ENCODE measurements around the gene NAT10. TPM values are rescaled to one million over a fixed set of nuclear protein-coding genes. Genes with fewer than 3 reads are reported as not detected.

The NAT10 gene
- total RNA-seq, 1 experiment from 2014 or later, result 91.4 TPM

DNA sequence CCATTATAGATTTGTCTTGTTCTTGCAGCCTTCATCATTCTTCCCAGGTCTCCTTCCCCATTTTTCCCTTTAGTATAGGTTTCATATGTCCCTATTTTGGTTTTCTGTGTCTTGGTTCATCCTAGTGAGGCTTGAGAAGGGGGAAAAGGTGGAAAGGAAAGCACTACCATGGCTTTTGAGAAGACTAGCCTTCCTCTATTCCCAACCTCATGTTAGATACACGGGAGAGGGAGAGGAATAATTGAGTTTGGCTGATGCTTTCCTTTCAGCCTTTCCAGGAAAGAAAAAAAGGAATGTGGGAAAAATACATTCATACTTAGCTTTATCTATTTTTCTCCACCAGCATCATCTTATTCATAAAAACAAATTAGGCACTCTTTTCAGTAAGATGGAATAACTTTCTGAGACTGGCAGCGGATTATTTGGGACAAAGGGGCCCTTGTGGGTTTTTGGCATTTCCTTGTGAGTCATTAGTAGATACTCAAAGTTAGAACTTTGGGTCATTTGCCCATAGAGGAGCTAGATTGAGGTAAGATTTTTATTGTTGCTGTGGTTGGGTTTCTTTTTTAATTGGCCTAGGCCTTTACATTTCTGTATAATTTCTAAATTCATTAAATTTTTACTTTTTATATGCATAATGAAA is 30.1 kb upstream of the NAT10 start:
- no peak for DNase-seq
- CTCF ChIA-PET, result no interaction called here
- Histone ChIP-seq H3K27me3 (replicated peaks; ENCODE audit: control insufficient read depth, insufficient read depth, low read length) (no peaks in the 10 kb centered on the region), H3K36me3 (ENCODE audit: control insufficient read depth, insufficient read depth, low read length) (peaks cover 3% of the 10 kb centered on the region), H3K4me3 (ENCODE audit: low read depth, low read length) (no peak overlapping the region), H3K9me3 (no peaks in the 10 kb centered on the region), H3K4me1 (no peaks in the 10 kb centered on the region)
- intact Hi-C loops (cut with micrococcal nuclease; ENCODE audit: unreplicated experiment), result no loop called here
- peaks cover 85% of the 10 kb centered on the region for H3K36me3 Mint-ChIP-seq (ENCODE audit: insufficient read depth, unreplicated experiment)
- no peaks in the 10 kb centered on the region for H3K27me3 Mint-ChIP-seq (ENCODE audit: insufficient read depth, unreplicated experiment)
- no peak overlapping the region for H3K4me3 Mint-ChIP-seq (ENCODE audit: unreplicated experiment)
- H3K27ac Mint-ChIP-seq (ENCODE audit: unreplicated experiment), result no peak overlapping the region
- no TSS peak for BruUV-seq (replicated peaks)
- POLR2A ChIA-PET, result no interaction called here
- TF ChIP-seq, protein P1, sequence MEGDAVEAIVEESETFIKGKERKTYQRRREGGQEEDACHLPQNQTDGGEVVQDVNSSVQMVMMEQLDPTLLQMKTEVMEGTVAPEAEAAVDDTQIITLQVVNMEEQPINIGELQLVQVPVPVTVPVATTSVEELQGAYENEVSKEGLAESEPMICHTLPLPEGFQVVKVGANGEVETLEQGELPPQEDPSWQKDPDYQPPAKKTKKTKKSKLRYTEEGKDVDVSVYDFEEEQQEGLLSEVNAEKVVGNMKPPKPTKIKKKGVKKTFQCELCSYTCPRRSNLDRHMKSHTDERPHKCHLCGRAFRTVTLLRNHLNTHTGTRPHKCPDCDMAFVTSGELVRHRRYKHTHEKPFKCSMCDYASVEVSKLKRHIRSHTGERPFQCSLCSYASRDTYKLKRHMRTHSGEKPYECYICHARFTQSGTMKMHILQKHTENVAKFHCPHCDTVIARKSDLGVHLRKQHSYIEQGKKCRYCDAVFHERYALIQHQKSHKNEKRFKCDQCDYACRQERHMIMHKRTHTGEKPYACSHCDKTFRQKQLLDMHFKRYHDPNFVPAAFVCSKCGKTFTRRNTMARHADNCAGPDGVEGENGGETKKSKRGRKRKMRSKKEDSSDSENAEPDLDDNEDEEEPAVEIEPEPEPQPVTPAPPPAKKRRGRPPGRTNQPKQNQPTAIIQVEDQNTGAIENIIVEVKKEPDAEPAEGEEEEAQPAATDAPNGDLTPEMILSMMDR (IDR thresholded peaks at IDR 0.05; ENCODE audit: insufficient read depth in 1 of 2, low read depth in 1 of 2, low read length in 1 of 2, severe bottlenecking in 1 of 2, unreplicated experiment in 1 of 2), result no peak
- H3K4me1 Mint-ChIP-seq (ENCODE audit: low read depth, unreplicated experiment), result peaks cover 7% of the 10 kb centered on the region
- no peaks in the 10 kb centered on the region for H3K9me3 Mint-ChIP-seq (ENCODE audit: unreplicated experiment)

GRCh38 chr11:34080609-34081008 is 24.8 kb upstream of the NAT10 start:
- Histone ChIP-seq H3K9me3 (no peaks in the 10 kb centered on the region), H3K27me3 (replicated peaks; ENCODE audit: control insufficient read depth, insufficient read depth, low read length) (no peaks in the 10 kb centered on the region), H3K4me3 (ENCODE audit: low read depth, low read length) (no peak overlapping the region), H3K36me3 (ENCODE audit: control insufficient read depth, insufficient read depth, low read length) (peaks cover 7% of the 10 kb centered on the region), H3K4me1 (no peaks in the 10 kb centered on the region)
- Mint-ChIP-seq H3K9me3 (ENCODE audit: unreplicated experiment) (no peaks in the 10 kb centered on the region), H3K27me3 (ENCODE audit: insufficient read depth, unreplicated experiment) (no peaks in the 10 kb centered on the region), H3K4me1 (ENCODE audit: low read depth, unreplicated experiment) (peaks cover 14% of the 10 kb centered on the region), H3K36me3 (ENCODE audit: insufficient read depth, unreplicated experiment) (peaks cover 95% of the 10 kb centered on the region), H3K4me3 (ENCODE audit: unreplicated experiment) (no peak overlapping the region), H3K27ac (ENCODE audit: unreplicated experiment) (no peak overlapping the region)
- ChIA-PET POLR2A (no interaction called here), CTCF (interaction anchor here (1.2 kb wide), 1 partner anchor 84 kb away, joined by 4 read pairs; no protein-coding TSS in a partner anchor)
- DNase-seq, result no peak
- TF ChIP-seq, protein P1 (IDR thresholded peaks at IDR 0.05; ENCODE audit: insufficient read depth in 1 of 2, low read depth in 1 of 2, low read length in 1 of 2, severe bottlenecking in 1 of 2, unreplicated experiment in 1 of 2), result no peak
- BruUV-seq (replicated peaks), result no TSS peak
- intact Hi-C loops (cut with micrococcal nuclease; ENCODE audit: unreplicated experiment), result no loop called here

DNA sequence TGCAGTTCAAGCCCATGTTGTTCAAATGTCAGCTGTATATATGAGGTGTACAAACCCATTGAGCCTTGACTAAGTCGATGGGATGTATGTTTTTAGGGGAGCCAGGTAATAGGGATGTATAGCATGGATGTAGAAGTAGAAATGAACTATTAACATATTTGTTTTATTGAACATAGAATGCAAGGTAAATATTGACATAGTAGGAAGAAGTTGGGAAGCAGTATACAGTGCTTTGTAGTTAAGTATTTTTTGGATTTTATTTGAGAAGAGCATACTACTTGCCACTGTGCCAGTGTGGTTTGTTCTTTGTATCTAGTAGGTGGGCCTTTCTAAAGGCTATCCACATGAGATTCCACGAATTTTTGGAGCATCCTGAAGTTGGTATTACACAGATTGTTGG is 20.8 kb upstream of the NAT10 start:
- intact Hi-C loops (cut with micrococcal nuclease; ENCODE audit: unreplicated experiment), result no loop called here
- H3K9me3 ChIP-seq, result no peaks in the 10 kb centered on the region
- H3K27ac Mint-ChIP-seq (ENCODE audit: unreplicated experiment), result peak overlapping the region; percentile 10
- peaks cover 95% of the 10 kb centered on the region for H3K36me3 Mint-ChIP-seq (ENCODE audit: insufficient read depth, unreplicated experiment)
- no peaks in the 10 kb centered on the region for H3K27me3 Mint-ChIP-seq (ENCODE audit: insufficient read depth, unreplicated experiment)
- no peaks in the 10 kb centered on the region for H3K4me1 ChIP-seq
- TF ChIP-seq, protein P1 (IDR thresholded peaks at IDR 0.05; ENCODE audit: insufficient read depth in 1 of 2, low read depth in 1 of 2, low read length in 1 of 2, severe bottlenecking in 1 of 2, unreplicated experiment in 1 of 2), result no peak
- no peak overlapping the region for H3K4me3 ChIP-seq (ENCODE audit: low read depth, low read length)
- H3K9me3 Mint-ChIP-seq (ENCODE audit: unreplicated experiment), result no peaks in the 10 kb centered on the region
- CTCF ChIA-PET, result no interaction called here
- no TSS peak for BruUV-seq (replicated peaks)
- POLR2A ChIA-PET, result no interaction called here
- H3K27me3 ChIP-seq (replicated peaks; ENCODE audit: control insufficient read depth, insufficient read depth, low read length), result no peaks in the 10 kb centered on the region
- H3K4me1 Mint-ChIP-seq (ENCODE audit: low read depth, unreplicated experiment), result peaks cover 7% of the 10 kb centered on the region
- H3K36me3 ChIP-seq (ENCODE audit: control insufficient read depth, insufficient read depth, low read length), result peaks cover 7% of the 10 kb centered on the region
- no peak overlapping the region for H3K4me3 Mint-ChIP-seq (ENCODE audit: unreplicated experiment)
- DNase-seq, result no peak

All from Caco-2 (cell line).